HG03066 (cell line): ENCODE results near the gene C19orf67.

Experiments
- ATAC-seq: cut with Tn5 transposase; IDR thresholded peaks from one replicate; pipeline ENCODE4 v1.9.1; 2021; ENCODE audit warnings: low read depth; ENCODE audit not compliant: unreplicated experiment

The C19orf67 gene

DNA sequence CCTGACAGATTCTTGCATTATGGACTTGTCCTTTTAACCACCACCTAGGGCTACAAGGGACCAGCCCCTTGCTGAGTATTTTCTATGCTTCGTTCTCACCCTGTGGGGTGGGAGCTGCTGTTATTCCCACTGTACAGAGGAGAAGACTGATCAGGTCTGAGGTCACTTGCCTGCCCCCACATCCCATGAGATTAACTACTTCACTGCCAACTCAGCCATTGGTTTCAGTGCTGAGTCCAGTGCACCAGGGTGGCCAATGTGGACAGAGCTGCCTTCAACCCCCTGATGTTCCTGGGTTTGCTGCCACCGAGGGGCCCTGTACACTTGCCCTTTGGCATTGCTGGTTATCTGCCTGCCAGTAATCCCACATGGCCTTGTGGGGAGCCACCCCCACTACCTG, 25.1 kb upstream of the C19orf67 start:
- ATAC-seq, result no peak

DNA sequence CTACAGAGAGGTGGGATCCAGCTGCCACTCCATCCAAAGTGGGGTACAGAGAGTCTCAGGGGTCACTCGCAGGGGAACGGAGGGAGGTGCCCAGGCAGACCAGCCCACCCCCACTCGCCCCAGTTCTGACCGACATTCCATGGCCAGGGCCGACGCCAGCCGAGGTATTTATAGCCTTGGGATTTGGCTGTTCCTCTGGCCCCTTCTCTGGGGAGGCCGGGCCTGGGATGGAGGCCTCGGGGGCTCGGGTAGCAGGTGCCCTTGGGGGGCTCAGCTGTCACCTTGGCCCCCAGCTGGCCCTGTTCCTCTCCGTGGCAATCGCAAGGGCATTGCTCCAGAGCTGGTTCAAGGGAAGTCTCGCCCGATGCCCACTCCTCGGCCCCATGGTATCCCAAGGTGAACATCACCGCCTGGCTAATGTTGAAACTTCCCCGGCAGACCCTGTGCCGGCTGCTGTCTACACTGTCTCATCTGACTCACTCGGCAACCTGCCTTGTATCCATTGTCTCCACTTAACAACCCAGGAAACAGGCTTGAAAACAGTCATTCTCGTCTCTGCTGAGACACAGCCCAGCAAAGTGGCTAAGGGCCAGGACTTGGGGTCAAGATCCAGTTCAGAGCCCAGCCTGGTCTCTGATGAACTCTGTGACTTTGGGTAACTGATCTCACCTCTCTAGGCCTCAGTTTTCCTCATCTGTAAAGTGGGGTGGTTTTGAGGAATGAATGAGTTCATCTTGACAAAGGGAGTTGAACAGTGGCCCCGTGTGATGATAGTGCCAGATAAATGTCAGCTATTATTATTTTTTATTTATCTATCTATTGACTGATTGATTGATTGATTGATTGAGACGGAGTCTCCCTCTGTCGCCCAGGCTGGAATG, 22.2 kb upstream of the C19orf67 start:
- ATAC-seq, result no peak

DNA sequence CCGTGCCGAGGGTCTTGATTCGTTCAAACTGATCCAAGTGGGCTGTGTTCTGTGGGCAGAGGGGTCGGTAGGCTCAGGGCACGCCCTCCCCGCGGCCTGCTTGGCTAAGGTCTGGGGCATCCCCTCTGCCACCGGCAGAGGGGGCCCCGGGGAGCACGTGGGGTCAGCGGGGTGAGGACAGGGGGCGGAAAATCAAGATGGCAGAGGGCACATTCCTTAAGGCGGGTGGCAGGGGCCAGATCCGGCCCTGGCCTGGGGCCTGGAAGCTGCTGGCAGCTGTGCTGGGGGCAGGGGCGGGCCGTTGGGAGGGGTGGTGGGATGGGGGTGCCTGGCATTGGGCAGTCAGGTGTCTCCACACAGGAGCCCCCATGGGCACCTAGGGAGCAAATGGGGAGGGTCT, 21.3 kb upstream of the C19orf67 start:
- ATAC-seq, result no peak

- no peak for ATAC-seq
Measured at GRCh38 chr19:14105680-14106079, 20.1 kb upstream of the C19orf67 start.

- ATAC-seq, result no peak
Measured at GRCh38 chr19:14103310-14103709, 17.7 kb upstream of the C19orf67 start.

DNA sequence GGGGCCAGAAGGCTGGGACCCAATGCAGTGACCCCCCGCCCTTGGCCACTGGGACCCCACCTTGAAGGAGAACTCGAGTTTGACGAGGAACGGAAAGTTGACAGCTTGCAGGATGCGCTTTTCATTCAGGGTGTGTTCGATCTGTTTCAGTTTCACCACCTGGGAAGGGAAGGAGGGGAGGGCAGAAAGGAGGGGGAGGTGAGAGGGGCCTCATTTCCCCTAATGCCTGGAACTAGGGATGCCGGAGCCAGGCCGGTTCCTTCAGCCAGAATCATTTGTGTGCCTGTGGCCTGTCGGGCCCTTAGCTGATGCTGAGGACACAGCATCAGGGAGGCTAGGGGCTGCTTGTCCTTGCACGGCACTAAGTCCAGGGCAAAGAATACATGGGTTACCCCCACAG, 17.2 kb upstream of the C19orf67 start:
- no peak for ATAC-seq

DNA sequence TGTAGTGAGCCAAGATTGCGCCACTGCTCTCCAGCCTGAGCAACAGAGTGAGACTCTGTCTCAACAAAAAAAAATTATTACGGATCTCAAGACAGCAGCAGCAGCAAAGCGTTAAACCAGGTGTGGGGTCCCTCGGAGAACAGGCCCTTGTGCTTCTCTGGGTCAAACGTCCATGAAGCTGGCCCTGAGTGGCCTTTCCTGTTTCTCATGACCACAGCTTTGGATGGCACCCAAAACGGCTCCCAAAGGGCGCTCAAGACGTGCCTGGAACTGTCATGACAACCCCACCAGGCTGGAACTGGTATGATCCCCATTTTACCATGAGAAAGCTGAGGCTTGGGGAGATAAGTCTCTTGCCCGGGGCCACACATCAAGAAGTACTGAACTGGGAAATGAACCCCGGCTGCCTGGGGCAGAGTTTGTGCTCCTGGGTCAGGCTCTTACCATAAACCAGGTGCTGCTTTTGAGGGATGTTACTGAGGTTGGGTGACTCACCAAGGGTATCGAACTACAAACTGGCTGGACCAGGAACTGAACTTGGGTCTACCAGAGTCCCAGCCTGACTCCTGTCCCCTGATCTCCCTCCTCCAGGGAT, 16.6 kb upstream of the C19orf67 start:
- no peak for ATAC-seq

DNA sequence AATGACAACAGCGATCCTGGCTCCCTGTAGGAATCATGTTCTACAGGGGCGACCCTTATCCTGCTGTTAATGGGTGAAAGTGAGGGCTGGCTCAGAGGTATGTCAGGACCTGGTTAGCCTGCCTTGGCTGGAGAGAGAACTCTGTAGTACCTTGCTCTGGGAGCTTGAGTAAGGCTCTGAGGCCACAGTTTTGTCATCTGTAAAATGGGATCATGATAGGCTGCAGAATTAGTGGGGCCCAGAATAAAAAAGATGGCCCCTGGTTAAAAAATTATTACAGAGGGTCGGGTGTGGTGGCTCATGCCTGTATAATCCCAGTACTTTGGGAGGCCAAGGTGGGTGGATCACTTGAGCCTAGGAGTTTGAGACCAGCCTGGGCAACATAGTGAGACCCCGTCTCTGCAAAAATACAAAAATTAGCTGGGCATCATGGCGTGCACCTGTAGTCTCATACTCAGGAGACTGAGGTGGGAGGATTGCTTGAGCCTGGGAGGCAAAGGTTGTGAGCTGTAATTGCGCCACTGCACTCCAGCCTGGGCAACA, 15.5 kb upstream of the C19orf67 start:
- ATAC-seq, result no peak

GRCh38 chr19:14097532-14098151, 12.1 kb upstream of the C19orf67 start:
- ATAC-seq, result no peak

GRCh38 chr19:14096272-14096992, 10.8 kb upstream of the C19orf67 start:
- no peak for ATAC-seq

GRCh38 chr19:14094854-14095253, 9.3 kb upstream of the C19orf67 start:
- ATAC-seq, result no peak

DNA sequence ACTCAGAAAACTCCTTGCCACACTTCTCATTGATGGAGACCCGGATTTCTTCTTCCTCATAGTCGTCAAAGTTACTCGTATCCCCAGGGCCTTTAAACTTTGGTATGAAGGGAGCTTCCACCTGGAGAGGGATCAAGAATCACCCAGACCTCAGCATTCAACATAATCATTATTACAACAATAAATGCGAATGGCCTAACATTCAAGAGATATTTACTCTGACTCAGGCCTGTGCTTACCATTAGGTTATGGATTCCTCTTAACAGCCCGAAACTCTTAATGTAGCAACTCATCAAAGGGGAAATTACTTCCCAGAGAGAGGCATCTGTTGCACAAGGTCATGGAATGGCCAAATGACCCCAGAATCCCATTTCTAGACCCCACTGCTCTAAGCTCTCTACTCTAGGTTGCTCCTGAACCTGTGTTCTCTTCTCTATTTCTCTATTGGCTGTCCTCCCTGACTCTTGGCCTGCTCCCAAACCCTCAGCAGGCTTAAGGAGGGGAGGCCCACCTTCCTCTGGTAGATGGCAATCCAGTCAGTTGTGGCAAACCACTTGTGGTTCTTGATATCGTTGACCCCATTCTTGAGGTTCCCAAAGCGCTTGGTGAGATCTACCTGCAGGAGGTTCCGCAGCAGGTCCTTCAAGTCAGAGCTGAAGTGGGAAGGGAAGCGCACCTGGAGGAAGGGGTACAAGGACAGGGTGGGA, 7.7 kb upstream of the C19orf67 start:
- no peak for ATAC-seq

GRCh38 chr19:14091813-14092462, 6.4 kb upstream of the C19orf67 start:
- peak; percentile 11 for ATAC-seq

GRCh38 chr19:14091081-14091812, 5.7 kb upstream of the C19orf67 start:
- peak; percentile 49 for ATAC-seq

GRCh38 chr19:14090509-14091080, 5.0 kb upstream of the C19orf67 start, which contains the start of gene SAMD1:
Gene SAMD1 (minus strand): TSS chr19:14090751.
- peak; percentile 32 for ATAC-seq

- no peak for ATAC-seq
Measured at GRCh38 chr19:14089662-14090508, 4.3 kb upstream of the C19orf67 start.

- ATAC-seq, result no peak
Measured at GRCh38 chr19:14089412-14089661, 3.8 kb upstream of the C19orf67 start.
